Measurements from ENCODE around the gene ASIC5.
"Not testable (repeated sequence)": the region's sequence is repeated elsewhere in the genome, so short reads cannot be mapped to it uniquely, and the experiment has no call there.

ASIC5 gene

GRCh38 chr4:155799116-155799793, 66.8 kb downstream of the ASIC5 start:
- no peak for DNase-seq

GRCh38 chr4:155797581-155797980, 68.5 kb downstream of the ASIC5 start:
- not testable (repeated sequence) for DNase-seq

- no peak for DNase-seq
Measured at GRCh38 chr4:155795991-155796390, 70.1 kb downstream of the ASIC5 start.

GRCh38 chr4:155794589-155795236, 71.4 kb downstream of the ASIC5 start:
- no peak for DNase-seq

- DNase-seq: no peak
Measured at GRCh38 chr4:155789982-155790381, 76.1 kb downstream of the ASIC5 start.

- no peak for DNase-seq
Measured at GRCh38 chr4:155789391-155789790, 76.7 kb downstream of the ASIC5 start.

GRCh38 chr4:155787113-155787710, 78.9 kb downstream of the ASIC5 start:
- DNase-seq: peak; percentile 27

- no peak for DNase-seq
Measured at GRCh38 chr4:155785828-155786227, 80.2 kb downstream of the ASIC5 start.

- no peak for DNase-seq
Measured at GRCh38 chr4:155784637-155785036, 81.4 kb downstream of the ASIC5 start.

- no peak for DNase-seq
Measured at GRCh38 chr4:155781249-155781831, 84.7 kb downstream of the ASIC5 start.

- no peak for DNase-seq
Measured at GRCh38 chr4:155780775-155781174, 85.3 kb downstream of the ASIC5 start.
